ENCODE data around the gene SLC30A10. TPM values are rescaled to one million over a fixed set of nuclear protein-coding genes. Genes with fewer than 3 reads are reported as not detected.

SLC30A10 gene
- total and polyA plus RNA-seq, 10 of the 15 experiments (the other 5 are each of a cell fraction or from before 2014, with no cell fraction given), result not detected

GRCh38 chr1:219916257-219916656, 12.1 kb downstream of the SLC30A10 start:
- WGBS (ENCODE audit: insufficient coverage, insufficient replicate concordance, low lambda C conversion rate, missing lambda C conversion rate), result 25% methylated on average over 1 of the region's 1 CpG
- TF ChIP-seq RELB (IDR thresholded peaks at IDR 0.05; ENCODE audit: low read depth) (no peak), PRDM15 (CRISPR knock-in tag; IDR thresholded peaks at IDR 0.05) (no peak), CEBPZ (IDR thresholded peaks at IDR 0.05; ENCODE audit: low read depth, low read length) (no peak), ATF7 (IDR thresholded peaks at IDR 0.05; ENCODE audit: low read depth) (no peak), ZZZ3 (IDR thresholded peaks at IDR 0.05; ENCODE audit: control insufficient read depth, insufficient read length, low read depth) (no peak), NFYB (IDR thresholded peaks at IDR 0.05; ENCODE audit: insufficient read depth, low read depth, low read length) (no peak), SIX5 (IDR thresholded peaks at IDR 0.05; ENCODE audit: low read depth, low read length, severe bottlenecking) (no peak), POU2F2 (IDR thresholded peaks at IDR 0.05; ENCODE audit: borderline replicate concordance, low read depth, low read length) (no peak), NFYA (IDR thresholded peaks at IDR 0.05; ENCODE audit: borderline replicate concordance, low read depth, low read length) (no peak), TAF1 (IDR thresholded peaks at IDR 0.05; ENCODE audit: borderline replicate concordance, low read depth, low read length) (no peak), DPF2 (IDR thresholded peaks at IDR 0.05) (no peak), IKZF1 (conservative IDR thresholded peaks at IDR 0.05) (no peak), PML (IDR thresholded peaks at IDR 0.05; ENCODE audit: low read length) (no peak), MAX (IDR thresholded peaks at IDR 0.05; ENCODE audit: low read depth, low read length) (no peak), ETV6 (conservative IDR thresholded peaks at IDR 0.05 in 1 of 2, IDR thresholded peaks at IDR 0.05 in 1 of 2; ENCODE audit: borderline replicate concordance in 1 of 2, low read depth in 1 of 2) (no peak), RAD21 (IDR thresholded peaks at IDR 0.05; ENCODE audit: insufficient read depth, low read depth, low read length) (no peak), KAT2A (conservative IDR thresholded peaks at IDR 0.05; ENCODE audit: control insufficient read depth, low read depth, low read length) (no peak)

More at GRCh38 chr1:219916257-219916656, 12.1 kb downstream of the SLC30A10 start:
- Histone ChIP-seq H3K27ac (ENCODE audit: control insufficient read depth, insufficient read depth) (no peak overlapping the region), H3K4me1 (ENCODE audit: control insufficient read depth, insufficient read depth, low read length) (no peaks in the 10 kb centered on the region), H3K36me3 (ENCODE audit: control insufficient read depth in 2 of 2, insufficient read depth in 2 of 2, low read length in 1 of 2) (no peaks in the 10 kb centered on the region), H3K79me2 (ENCODE audit: control insufficient read depth, insufficient read depth, low read length) (no peaks in the 10 kb centered on the region), H3K4me2 (ENCODE audit: control insufficient read depth, insufficient read depth) (no peak overlapping the region), H2AFZ (ENCODE audit: control insufficient read depth, low read depth, low read length) (no peak overlapping the region), H3K27me3 (replicated peaks in 1 of 2; ENCODE audit: control insufficient read depth in 2 of 2, insufficient read depth in 2 of 2, low read length in 1 of 2) (no peaks in the 10 kb centered on the region), H3K9me3 (replicated peaks; ENCODE audit: control insufficient read depth, insufficient read depth, low read length) (no peaks in the 10 kb centered on the region), H3K9ac (ENCODE audit: control insufficient read depth, insufficient read depth, low read length) (no peak overlapping the region), H3K4me3 (no peak overlapping the region), H4K20me1 (ENCODE audit: control insufficient read depth, insufficient read depth) (no peaks in the 10 kb centered on the region)
- DNase-seq (ENCODE audit: low read depth, low spot score) (no peak), FAIRE-seq (no peak), ATAC-seq (no peak)
- ChIA-PET CTCF (no interaction called here), RAD21 (ENCODE audit: unreplicated experiment) (no interaction called here), SMC1A (ENCODE audit: uncharacterized antibody, unreplicated experiment) (no interaction called here), POLR2A (no interaction called here)
- intact Hi-C loops (cut with micrococcal nuclease; ENCODE audit: unreplicated experiment) (no loop called here), in situ Hi-C loops (cut with MboI) (no loop called here)
- no TSS peak for BruUV-seq (replicated peaks)
